Common myeloid progenitor, CD34-positive (primary cell): Measurements from ENCODE around the gene SELENOM.

Source experiments
- CTCF ChIA-PET: fragments of 350-600 bp; sonication (Branson Sonifier 250); formaldehyde crosslinking; loops from one replicate; lab custom pipeline; 2021; ENCODE audit warnings: antibody characterized with exemption; lab: Charles Lee
- POLR2A ChIA-PET: fragments of 350-600 bp; sonication (Branson Sonifier 250); formaldehyde crosslinking; loops from one replicate; lab custom pipeline; 2021; ENCODE audit warnings: antibody characterized with exemption; lab: Charles Lee
- DNase-seq, 3 donors: peaks; one replicate each; pipeline versions ENCODE4 v3.0.0 to v3.0.0-alpha.2; 2013
- H3K27ac ChIP-seq, 2 experiments: 1 replicate in 1 of 2; 2 replicates in 1 of 2; pipeline ENCODE4 v1.7.0; 2013; ENCODE audit warnings: inconsistent platforms in 2 of 2, low read length in 2 of 2, mild to moderate bottlenecking in 2 of 2, low read depth in 1 of 2, moderate library complexity in 1 of 2; ENCODE audit not compliant: severe bottlenecking in 2 of 2, insufficient read depth in 1 of 2, poor library complexity in 1 of 2
- H3K27me3 ChIP-seq, 5 experiments: replicated peaks in 2 of 5; 1 replicate in 3 of 5; 2 replicates in 2 of 5; pipeline versions ENCODE4 v1.6.1 to v1.7.0; 2013; ENCODE audit warnings: low read length in 4 of 5, mild to moderate bottlenecking in 2 of 5, moderate library complexity in 2 of 5, inconsistent platforms in 1 of 5; ENCODE audit not compliant: insufficient read depth in 5 of 5, control insufficient read depth in 4 of 5
- H3K36me3 ChIP-seq, 4 experiments: 1 replicate in 2 of 4; 2 replicates in 2 of 4; pipeline versions ENCODE4 v1.6.1 to v1.7.0; 2013; ENCODE audit warnings: low read length in 3 of 4, control low read depth in 1 of 4, mild to moderate bottlenecking in 1 of 4; ENCODE audit not compliant: control insufficient read depth in 4 of 4, insufficient read depth in 4 of 4
- H3K4me1 ChIP-seq, 4 experiments: 1 replicate in 3 of 4; 2 replicates in 1 of 4; pipeline versions ENCODE4 v1.6.1 to v1.7.1; 2013; ENCODE audit warnings: low read length in 3 of 4, mild to moderate bottlenecking in 3 of 4, control low read depth in 1 of 4, inconsistent platforms in 1 of 4, moderate library complexity in 1 of 4; ENCODE audit not compliant: control insufficient read depth in 4 of 4, insufficient read depth in 4 of 4; ENCODE audit errors: control extremely low read depth in 1 of 4
- H3K4me3 ChIP-seq, 7 experiments: 1 replicate in 4 of 7; 2 replicates in 3 of 7; pipeline versions ENCODE4 v1.5.1 to v1.7.0; 2013; ENCODE audit warnings: mild to moderate bottlenecking in 7 of 7, low read length in 6 of 7, moderate library complexity in 6 of 7, inconsistent platforms in 2 of 7, low read depth in 2 of 7, control low read depth in 1 of 7; ENCODE audit not compliant: insufficient read depth in 4 of 7, control insufficient read depth in 1 of 7; ENCODE audit errors: extremely low read depth in 1 of 7
- H3K9me3 ChIP-seq, 5 experiments: 1 replicate in 4 of 5; 2 replicates in 1 of 5; pipeline versions ENCODE4 v1.6.1 to v1.7.1; 2013; ENCODE audit warnings: low read length in 4 of 5, mild to moderate bottlenecking in 2 of 5, inconsistent platforms in 1 of 5, low read depth in 1 of 5, moderate library complexity in 1 of 5; ENCODE audit not compliant: control insufficient read depth in 4 of 5, insufficient read depth in 2 of 5; ENCODE audit errors: control extremely low read depth in 1 of 5
- WGBS: methylation state at CpG from one replicate; pipeline ENCODE4 v1.1.5; 2013; ENCODE audit not compliant: insufficient coverage; 5-methylcytosine and 5-hydroxymethylcytosine counted together

SELENOM gene

GRCh38 chr22:31148953-31149627 is 41.7 kb upstream of the SELENOM start:
- H3K27me3 ChIP-seq: no peaks in the 10 kb centered on the region
- H3K27ac ChIP-seq: no peak overlapping the region
- 30% methylated on average over 4 of the region's 5 CpGs for WGBS
- no peak overlapping the region for H3K4me3 ChIP-seq
- ChIA-PET CTCF (interaction anchor here (0.6 to 3.7 kb wide), 20 partner anchors 7 to 356 kb away, joined by 3 to 20 read pairs (median 4); partner anchors contain the start of genes PLA2G3 and RNF185), POLR2A (interaction anchor here (0.9 to 1.0 kb wide), 2 partner anchors 11 to 41 kb away, joined by 3 to 4 read pairs; partner anchors contain the start of gene RNF185)
- peaks cover 0 to 3% (median 1%) of the 10 kb centered on the region in 4 experiments for H3K4me1 ChIP-seq
- no peaks in the 10 kb centered on the region for H3K36me3 ChIP-seq
- peak; percentile 64 to 76 (median 72) for DNase-seq
- peaks cover 0 to 6% (median 1%) of the 10 kb centered on the region in 5 experiments for H3K9me3 ChIP-seq

- ChIA-PET CTCF (interaction anchor here (0.6 to 3.7 kb wide), 16 partner anchors 11 to 355 kb away, joined by 3 to 20 read pairs (median 5); partner anchors contain the start of gene RNF185), POLR2A (interaction anchor here (0.9 kb wide), 1 partner anchor 40 kb away, joined by 4 read pairs; no protein-coding TSS in a partner anchor)
- WGBS: no CpG with 5 or more reads among the region's 1 CpG
- no peak overlapping the region for H3K4me3 ChIP-seq
- H3K9me3 ChIP-seq: peaks cover 0 to 6% (median 1%) of the 10 kb centered on the region in 5 experiments
- no peak for DNase-seq
- H3K4me1 ChIP-seq: peaks cover 0 to 3% (median 1%) of the 10 kb centered on the region in 4 experiments
- H3K27ac ChIP-seq: no peak overlapping the region
- H3K36me3 ChIP-seq: no peaks in the 10 kb centered on the region
- H3K27me3 ChIP-seq: no peaks in the 10 kb centered on the region
These were observed 41.1 kb upstream of the SELENOM start for GRCh38 chr22:31148488-31148887.

GRCh38 chr22:31144223-31144622 is 36.9 kb upstream of the SELENOM start:
- ChIA-PET CTCF (interaction anchor here (1.8 to 1.9 kb wide), 2 partner anchors 8 to 35 kb away, joined by 3 to 7 read pairs; no protein-coding TSS in a partner anchor), POLR2A (no interaction called here)
- peak in 1 of 3 donors; percentile 29 for DNase-seq
- Histone ChIP-seq H3K4me3 (no peak overlapping the region), H3K27ac (no peak overlapping the region), H3K9me3 (peaks cover 0 to 6% (median 1%) of the 10 kb centered on the region in 5 experiments), H3K27me3 (no peaks in the 10 kb centered on the region), H3K36me3 (no peaks in the 10 kb centered on the region), H3K4me1 (peaks cover 0 to 6% (median 4%) of the 10 kb centered on the region in 4 experiments)

- Histone ChIP-seq H3K9me3 (peaks cover 0 to 6% (median 1%) of the 10 kb centered on the region in 5 experiments), H3K27ac (no peak overlapping the region), H3K4me3 (no peak overlapping the region), H3K36me3 (no peaks in the 10 kb centered on the region), H3K4me1 (peaks cover 0 to 6% (median under 1%) of the 10 kb centered on the region in 4 experiments), H3K27me3 (no peaks in the 10 kb centered on the region)
- POLR2A ChIA-PET: no interaction called here
- DNase-seq: no peak
- 100% methylated on average over 1 of the region's 3 CpGs for WGBS
- CTCF ChIA-PET: interaction anchor here (1.8 to 2.3 kb wide), 3 partner anchors 8 to 58 kb away, joined by 3 to 7 read pairs (median 6); no protein-coding TSS in a partner anchor
These were observed 36.2 kb upstream of the SELENOM start for GRCh38 chr22:31143537-31143936.

GRCh38 chr22:31143038-31143437 is 35.7 kb upstream of the SELENOM start:
- CTCF ChIA-PET: interaction anchor here (1.8 to 2.3 kb wide), 3 partner anchors 7 to 58 kb away, joined by 3 to 7 read pairs (median 6); no protein-coding TSS in a partner anchor
- DNase-seq: no peak
- POLR2A ChIA-PET: no interaction called here
- Histone ChIP-seq H3K36me3 (no peaks in the 10 kb centered on the region), H3K4me3 (peak overlapping the region in 1 of 7 experiments; percentile 1), H3K9me3 (peaks cover 0 to 6% (median 1%) of the 10 kb centered on the region in 5 experiments), H3K27ac (no peak overlapping the region), H3K27me3 (no peaks in the 10 kb centered on the region), H3K4me1 (peaks cover 0 to 6% (median under 1%) of the 10 kb centered on the region in 4 experiments)
- 82% methylated on average over 3 of the region's 3 CpGs for WGBS

- Histone ChIP-seq H3K36me3 (no peaks in the 10 kb centered on the region), H3K4me3 (no peak overlapping the region), H3K9me3 (peaks cover 0 to 5% (median under 1%) of the 10 kb centered on the region in 5 experiments), H3K4me1 (peaks cover 0 to 6% (median under 1%) of the 10 kb centered on the region in 4 experiments), H3K27ac (no peak overlapping the region), H3K27me3 (no peaks in the 10 kb centered on the region)
- CTCF ChIA-PET: interaction anchor here (1.6 to 2.3 kb wide), 2 partner anchors 8 to 57 kb away, joined by 4 to 6 read pairs; no protein-coding TSS in a partner anchor
- no peak for DNase-seq
- POLR2A ChIA-PET: no interaction called here
- WGBS: 88% methylated on average over 4 of the region's 4 CpGs
These were observed 34.9 kb upstream of the SELENOM start for GRCh38 chr22:31142285-31142684.
